Brain microvascular endothelial cell (primary cell): ENCODE results near the gene KIAA1217.

Source experiments
- DNase-seq: peaks from one replicate; pipeline ENCODE4 v3.0.0-alpha.2; 2020
- H3K27ac ChIP-seq: fragments of 250-450 bp; sonication (Bioruptor Pico); 2 replicates; pipeline ENCODE4 v1.5.1; 2020; ENCODE audit warnings: mild to moderate bottlenecking, moderate library complexity
- H3K27me3 ChIP-seq: fragments of 250-450 bp; sonication (Bioruptor Pico); replicated peaks from 2 replicates; pipeline ENCODE4 v1.5.1; 2020; ENCODE audit warnings: mild to moderate bottlenecking
- H3K36me3 ChIP-seq: fragments of 250-450 bp; sonication (Bioruptor Pico); replicated peaks from 2 replicates; pipeline ENCODE4 v1.5.1; 2020; ENCODE audit warnings: mild to moderate bottlenecking
- H3K4me3 ChIP-seq: 2 replicates; pipeline ENCODE4 v1.5.1; 2011; ENCODE audit warnings: low read depth, mild to moderate bottlenecking, control low read depth, low read length, moderate library complexity
- in situ Hi-C: cut with HindIII; loops from 2 replicates; pipeline ENCODE4 v1.10.0; 2017; ENCODE audit warnings: low sequenced_read_pairs, low pct_ligation_motif_present
- TF ChIP-seq, protein P1 (sequence below): IDR thresholded peaks from 2 replicates; pipeline ENCODE4 v1.5.1; 2011; ENCODE audit warnings: low read depth, mild to moderate bottlenecking, moderate library complexity, low read length, control low read depth, inconsistent platforms; ENCODE audit errors: missing control alignments

Gene KIAA1217

DNA sequence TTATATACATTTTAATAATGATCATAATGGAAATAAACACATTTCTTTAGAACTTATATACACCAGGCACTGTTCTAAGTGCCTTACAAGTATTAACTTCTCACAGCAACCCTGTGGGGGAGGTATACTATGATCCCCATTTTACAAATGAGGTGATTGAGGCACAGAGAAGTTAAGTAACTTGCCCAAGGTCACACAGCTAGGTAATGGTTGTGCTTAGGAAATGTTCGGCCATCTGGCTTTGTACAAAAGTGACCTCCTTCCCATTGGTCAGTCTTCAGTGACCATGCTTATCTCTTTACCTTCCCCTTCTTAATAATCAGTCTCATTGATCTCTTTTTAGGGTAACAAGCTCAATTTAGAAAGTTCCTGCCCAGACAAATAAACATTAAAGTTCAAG, 158.8 kb downstream of the KIAA1217 start:
- in situ Hi-C loops, result no loop called here
- no peaks in the 10 kb centered on the region for H3K36me3 ChIP-seq
- no peak overlapping the region for H3K27ac ChIP-seq
- DNase-seq, result no peak
- no peaks in the 10 kb centered on the region for H3K27me3 ChIP-seq
- TF ChIP-seq, protein P1, sequence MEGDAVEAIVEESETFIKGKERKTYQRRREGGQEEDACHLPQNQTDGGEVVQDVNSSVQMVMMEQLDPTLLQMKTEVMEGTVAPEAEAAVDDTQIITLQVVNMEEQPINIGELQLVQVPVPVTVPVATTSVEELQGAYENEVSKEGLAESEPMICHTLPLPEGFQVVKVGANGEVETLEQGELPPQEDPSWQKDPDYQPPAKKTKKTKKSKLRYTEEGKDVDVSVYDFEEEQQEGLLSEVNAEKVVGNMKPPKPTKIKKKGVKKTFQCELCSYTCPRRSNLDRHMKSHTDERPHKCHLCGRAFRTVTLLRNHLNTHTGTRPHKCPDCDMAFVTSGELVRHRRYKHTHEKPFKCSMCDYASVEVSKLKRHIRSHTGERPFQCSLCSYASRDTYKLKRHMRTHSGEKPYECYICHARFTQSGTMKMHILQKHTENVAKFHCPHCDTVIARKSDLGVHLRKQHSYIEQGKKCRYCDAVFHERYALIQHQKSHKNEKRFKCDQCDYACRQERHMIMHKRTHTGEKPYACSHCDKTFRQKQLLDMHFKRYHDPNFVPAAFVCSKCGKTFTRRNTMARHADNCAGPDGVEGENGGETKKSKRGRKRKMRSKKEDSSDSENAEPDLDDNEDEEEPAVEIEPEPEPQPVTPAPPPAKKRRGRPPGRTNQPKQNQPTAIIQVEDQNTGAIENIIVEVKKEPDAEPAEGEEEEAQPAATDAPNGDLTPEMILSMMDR, result no peak
- H3K4me3 ChIP-seq, result no peak overlapping the region

DNA sequence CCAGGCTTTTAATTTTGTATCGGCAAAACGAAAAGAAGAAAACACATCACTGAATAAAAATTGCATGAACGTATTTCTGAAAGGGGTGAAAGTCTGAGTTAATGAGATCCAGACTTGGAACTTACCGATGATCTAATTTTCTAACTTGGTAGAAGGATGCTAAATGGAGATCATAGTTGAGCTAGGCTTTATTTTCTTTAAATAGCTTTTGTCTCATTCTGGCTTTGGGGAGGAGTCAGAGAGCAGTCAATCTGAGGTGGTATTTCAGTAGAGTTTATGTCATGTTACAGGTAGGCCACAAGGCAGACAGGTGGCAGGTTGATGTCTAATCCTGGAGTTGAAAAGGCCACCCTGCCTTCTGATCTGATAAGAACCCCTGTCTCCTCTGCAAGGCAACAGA, 161.9 kb downstream of the KIAA1217 start:
- in situ Hi-C loops, result no loop called here
- no peak for DNase-seq
- TF ChIP-seq, protein P1, result peak; percentile 36
- Histone ChIP-seq H3K27ac (no peak overlapping the region), H3K4me3 (no peak overlapping the region), H3K36me3 (no peaks in the 10 kb centered on the region), H3K27me3 (no peaks in the 10 kb centered on the region)

DNA sequence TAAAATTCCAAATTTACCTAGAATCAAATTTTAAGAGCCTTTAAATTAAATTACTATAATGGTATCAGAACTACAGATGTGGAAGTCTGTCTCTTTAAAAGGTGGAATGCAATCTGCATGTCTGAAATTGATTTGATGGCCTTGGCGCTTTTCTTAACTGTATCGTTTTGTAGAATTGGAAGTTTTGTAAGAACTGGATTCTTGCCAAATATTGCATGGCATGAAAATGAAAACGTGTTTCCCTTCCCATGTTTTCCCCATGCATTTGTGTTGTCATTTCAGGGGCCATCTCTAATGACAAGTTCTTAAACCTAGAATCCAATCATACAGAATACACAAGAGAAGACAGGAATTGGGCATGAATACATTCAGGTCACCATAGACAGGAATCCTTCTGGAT, 162.5 kb downstream of the KIAA1217 start:
- Histone ChIP-seq H3K4me3 (no peak overlapping the region), H3K36me3 (no peaks in the 10 kb centered on the region), H3K27ac (no peak overlapping the region), H3K27me3 (no peaks in the 10 kb centered on the region)
- in situ Hi-C loops, result no loop called here
- DNase-seq, result no peak
- TF ChIP-seq, protein P1, result no peak

DNA sequence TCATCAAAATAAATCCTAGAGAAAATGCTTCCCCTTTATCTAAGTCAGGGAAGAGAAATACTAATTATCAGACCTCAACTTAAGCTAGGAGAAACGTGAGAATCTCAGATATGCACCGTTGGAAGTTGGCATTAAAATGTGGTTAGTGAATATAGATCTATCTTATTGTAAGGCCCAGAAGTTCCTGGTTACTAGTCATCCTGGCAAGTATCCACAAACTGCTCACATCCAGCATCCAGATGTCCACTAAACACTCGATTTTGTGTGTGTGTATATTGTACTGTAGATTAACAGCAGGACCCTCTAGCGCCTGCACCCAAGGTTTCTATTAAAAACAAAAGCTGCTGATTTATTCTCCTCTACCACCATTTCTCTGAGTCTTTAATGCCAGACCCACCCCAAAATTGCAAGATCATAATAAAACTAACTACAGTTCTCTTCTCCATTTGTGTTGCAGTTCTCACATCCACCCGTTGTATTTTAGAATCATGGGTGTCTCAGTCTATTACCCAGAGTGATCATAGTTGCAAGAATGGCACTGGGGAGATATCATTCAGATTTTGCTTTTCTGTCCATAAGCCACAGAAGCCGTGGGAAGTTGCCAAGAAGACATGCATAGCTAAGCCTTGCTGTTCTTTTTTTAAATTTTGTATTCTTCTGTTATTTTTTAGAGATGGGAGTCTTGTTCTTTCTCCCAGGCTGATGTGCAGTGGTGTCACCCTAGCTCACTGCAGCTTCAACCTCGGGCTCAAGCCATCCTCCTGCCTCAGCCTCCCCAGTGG, 165.4 kb downstream of the KIAA1217 start:
- Histone ChIP-seq H3K4me3 (no peak overlapping the region), H3K27ac (peak overlapping the region; percentile 45), H3K27me3 (no peaks in the 10 kb centered on the region), H3K36me3 (no peaks in the 10 kb centered on the region)
- TF ChIP-seq, protein P1, result no peak
- in situ Hi-C loops, result no loop called here
- DNase-seq, result peak; percentile 57

DNA sequence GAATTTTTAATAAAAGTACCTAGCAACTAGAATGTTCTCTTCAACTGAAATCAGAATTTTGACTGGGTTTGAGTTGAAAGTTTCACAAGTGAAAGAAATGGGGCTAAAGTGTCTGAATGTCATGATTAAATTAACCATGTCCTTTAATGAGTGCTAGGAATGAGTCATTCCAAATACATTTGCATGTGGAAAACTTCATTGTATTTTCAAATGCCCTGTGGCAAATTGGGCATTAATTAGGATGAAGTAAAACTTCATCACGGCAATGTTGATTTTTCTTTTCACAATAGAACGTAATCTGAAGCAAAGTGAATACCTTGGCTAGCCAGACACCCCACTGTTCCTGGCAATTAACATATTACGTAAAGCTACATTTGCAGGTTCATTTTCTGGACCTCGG, 166.6 kb downstream of the KIAA1217 start:
- no peaks in the 10 kb centered on the region for H3K27me3 ChIP-seq
- no peak overlapping the region for H3K27ac ChIP-seq
- H3K4me3 ChIP-seq, result no peak overlapping the region
- no peak for DNase-seq
- no peaks in the 10 kb centered on the region for H3K36me3 ChIP-seq
- TF ChIP-seq, protein P1, result no peak
- in situ Hi-C loops, result no loop called here

DNA sequence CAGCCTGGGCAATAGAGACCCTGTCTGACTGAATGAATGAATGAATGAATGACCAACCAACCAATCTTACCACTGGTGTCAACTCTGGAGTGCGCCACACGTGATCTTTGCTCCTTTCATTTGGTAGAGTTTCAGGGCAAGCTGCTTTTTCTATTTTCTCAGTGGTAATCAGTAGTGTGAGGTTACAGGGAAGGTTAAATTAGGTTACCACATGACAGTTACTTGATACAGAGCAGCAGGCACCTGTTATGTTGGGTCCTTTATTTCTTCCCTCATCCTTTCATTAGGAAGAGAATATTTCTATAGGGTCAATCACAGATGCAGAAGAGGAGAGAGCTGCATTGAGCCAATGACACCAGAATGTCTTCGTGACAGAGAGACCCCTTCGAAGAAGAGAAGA, 167.8 kb downstream of the KIAA1217 start:
- Histone ChIP-seq H3K27ac (no peak overlapping the region), H3K27me3 (no peaks in the 10 kb centered on the region), H3K36me3 (no peaks in the 10 kb centered on the region), H3K4me3 (no peak overlapping the region)
- TF ChIP-seq, protein P1, result no peak
- in situ Hi-C loops, result no loop called here
- DNase-seq, result no peak
